Measurements from ENCODE around the gene OR5C1. TPM values are rescaled to one million over a fixed set of nuclear protein-coding genes. Genes with fewer than 3 reads are reported as not detected.

Gene OR5C1
- total and polyA plus RNA-seq, 2 of the 13 experiments (the other 11 are each of a cell fraction or from before 2014, with no cell fraction given), result not detected

DNA sequence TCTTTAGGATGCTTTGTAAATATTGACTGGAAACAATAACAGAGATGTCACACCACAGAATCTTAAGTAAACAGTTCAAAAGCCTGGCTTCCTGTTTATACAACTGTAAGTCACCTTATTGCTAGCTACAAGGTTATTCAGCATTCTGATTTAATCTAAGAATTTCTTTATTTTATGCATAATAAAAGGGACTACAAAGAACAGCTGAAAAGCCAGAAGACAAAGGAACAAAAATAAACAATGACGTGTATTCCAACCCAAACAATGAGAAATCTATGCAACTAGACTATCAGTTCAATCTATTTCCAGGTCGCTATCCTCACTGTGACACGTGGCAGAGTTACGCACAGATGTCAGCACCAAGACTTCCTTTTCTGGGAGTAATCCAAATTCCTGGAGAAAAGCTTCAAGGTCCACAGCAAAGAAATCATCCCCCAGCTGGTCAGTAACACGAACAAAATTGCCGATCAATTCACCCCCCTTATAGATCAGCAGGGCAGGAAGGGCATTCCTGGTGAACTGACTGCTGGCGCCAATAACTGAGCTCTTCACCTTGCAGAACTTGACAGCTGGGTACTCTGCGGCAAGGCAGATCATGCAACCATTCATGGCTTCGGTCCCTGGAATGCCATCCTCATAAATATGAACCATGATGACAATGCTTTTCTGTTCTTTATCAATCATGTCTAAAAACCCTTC is 31.2 kb downstream of the OR5C1 start (continued):
- TF ChIP-seq, protein P1, sequence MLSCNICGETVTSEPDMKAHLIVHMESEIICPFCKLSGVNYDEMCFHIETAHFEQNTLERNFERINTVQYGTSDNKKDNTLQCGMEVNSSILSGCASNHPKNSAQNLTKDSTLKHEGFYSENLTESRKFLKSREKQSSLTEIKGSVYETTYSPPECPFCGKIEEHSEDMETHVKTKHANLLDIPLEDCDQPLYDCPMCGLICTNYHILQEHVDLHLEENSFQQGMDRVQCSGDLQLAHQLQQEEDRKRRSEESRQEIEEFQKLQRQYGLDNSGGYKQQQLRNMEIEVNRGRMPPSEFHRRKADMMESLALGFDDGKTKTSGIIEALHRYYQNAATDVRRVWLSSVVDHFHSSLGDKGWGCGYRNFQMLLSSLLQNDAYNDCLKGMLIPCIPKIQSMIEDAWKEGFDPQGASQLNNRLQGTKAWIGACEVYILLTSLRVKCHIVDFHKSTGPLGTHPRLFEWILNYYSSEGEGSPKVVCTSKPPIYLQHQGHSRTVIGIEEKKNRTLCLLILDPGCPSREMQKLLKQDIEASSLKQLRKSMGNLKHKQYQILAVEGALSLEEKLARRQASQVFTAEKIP (CRISPR knock-in tag; IDR thresholded peaks at IDR 0.05; ENCODE audit: borderline replicate concordance), result no peak
- TF ChIP-seq, protein P2, sequence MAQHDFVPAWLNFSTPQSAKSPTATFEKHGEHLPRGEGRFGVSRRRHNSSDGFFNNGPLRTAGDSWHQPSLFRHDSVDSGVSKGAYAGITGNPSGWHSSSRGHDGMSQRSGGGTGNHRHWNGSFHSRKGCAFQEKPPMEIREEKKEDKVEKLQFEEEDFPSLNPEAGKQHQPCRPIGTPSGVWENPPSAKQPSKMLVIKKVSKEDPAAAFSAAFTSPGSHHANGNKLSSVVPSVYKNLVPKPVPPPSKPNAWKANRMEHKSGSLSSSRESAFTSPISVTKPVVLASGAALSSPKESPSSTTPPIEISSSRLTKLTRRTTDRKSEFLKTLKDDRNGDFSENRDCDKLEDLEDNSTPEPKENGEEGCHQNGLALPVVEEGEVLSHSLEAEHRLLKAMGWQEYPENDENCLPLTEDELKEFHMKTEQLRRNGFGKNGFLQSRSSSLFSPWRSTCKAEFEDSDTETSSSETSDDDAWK (CRISPR knock-in tag; IDR thresholded peaks at IDR 0.05), result no peak

DNA sequence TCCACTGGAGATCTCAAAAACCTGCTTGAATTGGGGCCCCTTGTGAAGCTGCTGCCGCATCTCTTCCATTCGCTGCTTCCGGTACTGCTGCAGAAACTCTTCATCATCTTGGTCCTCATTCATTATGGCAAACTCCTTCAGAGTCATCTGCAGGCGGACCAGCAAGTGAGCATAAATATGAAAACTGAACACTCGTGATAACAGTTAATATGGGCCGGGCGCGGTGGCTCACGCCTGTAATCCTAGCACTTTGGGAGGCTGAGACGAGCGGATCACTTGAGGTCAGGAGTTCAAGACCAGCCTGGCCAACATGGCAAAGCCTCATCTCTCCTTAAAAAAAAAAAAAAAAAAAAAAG is 31.7 kb downstream of the OR5C1 start:
- in situ Hi-C loops (cut with HindIII; ENCODE audit: extremely low pct_ligation_motif_present, low pct_unique_long_range_greater_than_20kb) (loop anchor here (25.0 kb wide), 1 partner anchor 458 kb away; the partner anchor contains the start of gene PTGS1), intact Hi-C loops (cut with micrococcal nuclease; ENCODE audit: unreplicated experiment) (no loop called here)
- H3K9ac ChIP-seq (ENCODE audit: insufficient read depth, low read depth, low read length), result no peak overlapping the region
- over 99% methylated on average over 11 of the region's 11 CpGs for WGBS (ENCODE audit: low lambda C conversion rate)
- H3K9me3 ChIP-seq (ENCODE audit: low read length), result no peaks in the 10 kb centered on the region
- H3K36me3 ChIP-seq (replicated peaks in 1 of 2; ENCODE audit: control insufficient read depth in 1 of 2, insufficient read depth in 2 of 2, low read length in 2 of 2), result peaks cover 13 to 47% of the 10 kb centered on the region in 2 experiments
- DNase-seq (ENCODE audit: low spot score), result no peak
- ChIA-PET POLR2A (no interaction called here), CTCF (ENCODE audit: low intra/inter-chr PET ratio, low total read pairs) (no interaction called here)
- H2AFZ ChIP-seq (ENCODE audit: low read length), result no peak overlapping the region
- no peaks in the 10 kb centered on the region; the same call in 1 of the 2 replicates for H4K20me1 ChIP-seq (ENCODE audit: insufficient read depth, low read length)
- H3K79me2 ChIP-seq (ENCODE audit: insufficient read depth, low read length), result peaks cover 9% of the 10 kb centered on the region
- H3K27me3 ChIP-seq (ENCODE audit: control insufficient read depth in 1 of 2, insufficient read depth in 2 of 2, low read length in 2 of 2), result no peaks in the 10 kb centered on the region
- BruUV-seq (replicated peaks), result no TSS peak
- H3K4me2 ChIP-seq (ENCODE audit: low read depth, low read length), result no peak overlapping the region
- peaks cover under 1% of the 10 kb centered on the region; the same call in 1 of the 2 replicates for H3K4me1 ChIP-seq (ENCODE audit: insufficient read depth, low read length)
- no peak overlapping the region for H3K27ac ChIP-seq (ENCODE audit: extremely low read length, insufficient read depth, low read length)
- FAIRE-seq, result no peak
- no peak overlapping the region for H3K4me3 ChIP-seq (replicated peaks in 1 of 3; ENCODE audit: insufficient read depth in 1 of 3, low read depth in 2 of 3, low read length in 3 of 3)
- ATAC-seq, result no peak
- TF ChIP-seq, protein P3, sequence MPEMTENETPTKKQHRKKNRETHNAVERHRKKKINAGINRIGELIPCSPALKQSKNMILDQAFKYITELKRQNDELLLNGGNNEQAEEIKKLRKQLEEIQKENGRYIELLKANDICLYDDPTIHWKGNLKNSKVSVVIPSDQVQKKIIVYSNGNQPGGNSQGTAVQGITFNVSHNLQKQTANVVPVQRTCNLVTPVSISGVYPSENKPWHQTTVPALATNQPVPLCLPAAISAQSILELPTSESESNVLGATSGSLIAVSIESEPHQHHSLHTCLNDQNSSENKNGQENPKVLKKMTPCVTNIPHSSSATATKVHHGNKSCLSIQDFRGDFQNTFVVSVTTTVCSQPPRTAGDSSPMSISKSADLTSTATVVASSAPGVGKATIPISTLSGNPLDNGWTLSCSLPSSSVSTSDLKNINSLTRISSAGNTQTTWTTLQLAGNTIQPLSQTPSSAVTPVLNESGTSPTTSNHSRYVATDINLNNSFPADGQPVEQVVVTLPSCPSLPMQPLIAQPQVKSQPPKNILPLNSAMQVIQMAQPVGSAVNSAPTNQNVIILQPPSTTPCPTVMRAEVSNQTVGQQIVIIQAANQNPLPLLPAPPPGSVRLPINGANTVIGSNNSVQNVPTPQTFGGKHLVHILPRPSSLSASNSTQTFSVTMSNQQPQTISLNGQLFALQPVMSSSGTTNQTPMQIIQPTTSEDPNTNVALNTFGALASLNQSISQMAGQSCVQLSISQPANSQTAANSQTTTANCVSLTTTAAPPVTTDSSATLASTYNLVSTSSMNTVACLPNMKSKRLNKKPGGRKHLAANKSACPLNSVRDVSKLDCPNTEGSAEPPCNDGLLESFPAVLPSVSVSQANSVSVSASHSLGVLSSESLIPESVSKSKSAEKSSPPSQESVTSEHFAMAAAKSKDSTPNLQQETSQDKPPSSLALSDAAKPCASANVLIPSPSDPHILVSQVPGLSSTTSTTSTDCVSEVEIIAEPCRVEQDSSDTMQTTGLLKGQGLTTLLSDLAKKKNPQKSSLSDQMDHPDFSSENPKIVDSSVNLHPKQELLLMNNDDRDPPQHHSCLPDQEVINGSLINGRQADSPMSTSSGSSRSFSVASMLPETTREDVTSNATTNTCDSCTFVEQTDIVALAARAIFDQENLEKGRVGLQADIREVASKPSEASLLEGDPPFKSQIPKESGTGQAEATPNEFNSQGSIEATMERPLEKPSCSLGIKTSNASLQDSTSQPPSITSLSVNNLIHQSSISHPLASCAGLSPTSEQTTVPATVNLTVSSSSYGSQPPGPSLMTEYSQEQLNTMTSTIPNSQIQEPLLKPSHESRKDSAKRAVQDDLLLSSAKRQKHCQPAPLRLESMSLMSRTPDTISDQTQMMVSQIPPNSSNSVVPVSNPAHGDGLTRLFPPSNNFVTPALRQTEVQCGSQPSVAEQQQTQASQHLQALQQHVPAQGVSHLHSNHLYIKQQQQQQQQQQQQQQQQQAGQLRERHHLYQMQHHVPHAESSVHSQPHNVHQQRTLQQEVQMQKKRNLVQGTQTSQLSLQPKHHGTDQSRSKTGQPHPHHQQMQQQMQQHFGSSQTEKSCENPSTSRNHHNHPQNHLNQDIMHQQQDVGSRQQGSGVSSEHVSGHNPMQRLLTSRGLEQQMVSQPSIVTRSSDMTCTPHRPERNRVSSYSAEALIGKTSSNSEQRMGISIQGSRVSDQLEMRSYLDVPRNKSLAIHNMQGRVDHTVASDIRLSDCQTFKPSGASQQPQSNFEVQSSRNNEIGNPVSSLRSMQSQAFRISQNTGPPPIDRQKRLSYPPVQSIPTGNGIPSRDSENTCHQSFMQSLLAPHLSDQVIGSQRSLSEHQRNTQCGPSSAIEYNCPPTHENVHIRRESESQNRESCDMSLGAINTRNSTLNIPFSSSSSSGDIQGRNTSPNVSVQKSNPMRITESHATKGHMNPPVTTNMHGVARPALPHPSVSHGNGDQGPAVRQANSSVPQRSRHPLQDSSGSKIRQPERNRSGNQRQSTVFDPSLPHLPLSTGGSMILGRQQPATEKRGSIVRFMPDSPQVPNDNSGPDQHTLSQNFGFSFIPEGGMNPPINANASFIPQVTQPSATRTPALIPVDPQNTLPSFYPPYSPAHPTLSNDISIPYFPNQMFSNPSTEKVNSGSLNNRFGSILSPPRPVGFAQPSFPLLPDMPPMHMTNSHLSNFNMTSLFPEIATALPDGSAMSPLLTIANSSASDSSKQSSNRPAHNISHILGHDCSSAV (CRISPR knock-in tag; IDR thresholded peaks at IDR 0.05; ENCODE audit: borderline replicate concordance), result no peak
- TF ChIP-seq ZNF83 (CRISPR knock-in tag; IDR thresholded peaks at IDR 0.05; ENCODE audit: borderline replicate concordance) (no peak), ZNF616 (CRISPR knock-in tag; IDR thresholded peaks at IDR 0.05; ENCODE audit: low read depth) (no peak)
- TF ChIP-seq, protein P4, sequence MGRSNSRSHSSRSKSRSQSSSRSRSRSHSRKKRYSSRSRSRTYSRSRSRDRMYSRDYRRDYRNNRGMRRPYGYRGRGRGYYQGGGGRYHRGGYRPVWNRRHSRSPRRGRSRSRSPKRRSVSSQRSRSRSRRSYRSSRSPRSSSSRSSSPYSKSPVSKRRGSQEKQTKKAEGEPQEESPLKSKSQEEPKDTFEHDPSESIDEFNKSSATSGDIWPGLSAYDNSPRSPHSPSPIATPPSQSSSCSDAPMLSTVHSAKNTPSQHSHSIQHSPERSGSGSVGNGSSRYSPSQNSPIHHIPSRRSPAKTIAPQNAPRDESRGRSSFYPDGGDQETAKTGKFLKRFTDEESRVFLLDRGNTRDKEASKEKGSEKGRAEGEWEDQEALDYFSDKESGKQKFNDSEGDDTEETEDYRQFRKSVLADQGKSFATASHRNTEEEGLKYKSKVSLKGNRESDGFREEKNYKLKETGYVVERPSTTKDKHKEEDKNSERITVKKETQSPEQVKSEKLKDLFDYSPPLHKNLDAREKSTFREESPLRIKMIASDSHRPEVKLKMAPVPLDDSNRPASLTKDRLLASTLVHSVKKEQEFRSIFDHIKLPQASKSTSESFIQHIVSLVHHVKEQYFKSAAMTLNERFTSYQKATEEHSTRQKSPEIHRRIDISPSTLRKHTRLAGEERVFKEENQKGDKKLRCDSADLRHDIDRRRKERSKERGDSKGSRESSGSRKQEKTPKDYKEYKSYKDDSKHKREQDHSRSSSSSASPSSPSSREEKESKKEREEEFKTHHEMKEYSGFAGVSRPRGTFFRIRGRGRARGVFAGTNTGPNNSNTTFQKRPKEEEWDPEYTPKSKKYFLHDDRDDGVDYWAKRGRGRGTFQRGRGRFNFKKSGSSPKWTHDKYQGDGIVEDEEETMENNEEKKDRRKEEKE (IDR thresholded peaks at IDR 0.05), result no peak
